ENCODE measurements around the gene CHD6.

CHD6 gene

GRCh38 chr20:41457173-41457857, 160.9 kb downstream of the CHD6 start:
- DNase-seq: no peak

GRCh38 chr20:41456351-41456750, 161.8 kb downstream of the CHD6 start:
- no peak for DNase-seq

- no peak for DNase-seq
These were observed 163.9 kb downstream of the CHD6 start for GRCh38 chr20:41454250-41454649.

GRCh38 chr20:41453010-41453950, 164.9 kb downstream of the CHD6 start:
- no peak for DNase-seq

GRCh38 chr20:41452226-41452625, 166.0 kb downstream of the CHD6 start:
- DNase-seq: no peak

GRCh38 chr20:41447006-41447405, 171.2 kb downstream of the CHD6 start:
- no peak for DNase-seq

- no peak for DNase-seq
These were observed 171.7 kb downstream of the CHD6 start for GRCh38 chr20:41446456-41446855.

- DNase-seq: no peak
These were observed 173.4 kb downstream of the CHD6 start for GRCh38 chr20:41444821-41445220.

GRCh38 chr20:41443691-41444090, 174.5 kb downstream of the CHD6 start:
- DNase-seq: no peak

GRCh38 chr20:41440882-41441281, 177.3 kb downstream of the CHD6 start:
- no peak for DNase-seq

- DNase-seq: no peak
These were observed 180.3 kb downstream of the CHD6 start for GRCh38 chr20:41437836-41438235.

- no peak for DNase-seq
These were observed 181.5 kb downstream of the CHD6 start for GRCh38 chr20:41436679-41437078.

GRCh38 chr20:41433203-41433602, 185.0 kb downstream of the CHD6 start:
- no peak for DNase-seq

- DNase-seq: no peak
These were observed 185.4 kb downstream of the CHD6 start for GRCh38 chr20:41432746-41433145.

GRCh38 chr20:41428285-41428684, 189.9 kb downstream of the CHD6 start:
- DNase-seq: no peak

GRCh38 chr20:41427833-41428232, 190.3 kb downstream of the CHD6 start:
- DNase-seq: no peak

GRCh38 chr20:41426976-41427375, 191.2 kb downstream of the CHD6 start:
- DNase-seq: no peak

GRCh38 chr20:41426086-41426830, 191.9 kb downstream of the CHD6 start:
- no peak for DNase-seq

GRCh38 chr20:41425180-41425884, 192.8 kb downstream of the CHD6 start:
- no peak for DNase-seq

- no peak for DNase-seq
These were observed 193.6 kb downstream of the CHD6 start for GRCh38 chr20:41424546-41424945.

GRCh38 chr20:41424011-41424410, 194.2 kb downstream of the CHD6 start:
- DNase-seq: no peak

- no peak for DNase-seq
These were observed 195.2 kb downstream of the CHD6 start for GRCh38 chr20:41422953-41423352.

Measured in NCI-H1105 (cell line).